ENCODE measurements around the gene DPYSL5. TPM values are rescaled to one million over a fixed set of nuclear protein-coding genes. Genes with fewer than 3 reads are reported as not detected.
A peak's percentile ranks its signal among the peaks of the same experiment; 100 is the strongest.

Gene DPYSL5
- total RNA-seq, 6 donors from 2014 or later: not detected

DNA sequence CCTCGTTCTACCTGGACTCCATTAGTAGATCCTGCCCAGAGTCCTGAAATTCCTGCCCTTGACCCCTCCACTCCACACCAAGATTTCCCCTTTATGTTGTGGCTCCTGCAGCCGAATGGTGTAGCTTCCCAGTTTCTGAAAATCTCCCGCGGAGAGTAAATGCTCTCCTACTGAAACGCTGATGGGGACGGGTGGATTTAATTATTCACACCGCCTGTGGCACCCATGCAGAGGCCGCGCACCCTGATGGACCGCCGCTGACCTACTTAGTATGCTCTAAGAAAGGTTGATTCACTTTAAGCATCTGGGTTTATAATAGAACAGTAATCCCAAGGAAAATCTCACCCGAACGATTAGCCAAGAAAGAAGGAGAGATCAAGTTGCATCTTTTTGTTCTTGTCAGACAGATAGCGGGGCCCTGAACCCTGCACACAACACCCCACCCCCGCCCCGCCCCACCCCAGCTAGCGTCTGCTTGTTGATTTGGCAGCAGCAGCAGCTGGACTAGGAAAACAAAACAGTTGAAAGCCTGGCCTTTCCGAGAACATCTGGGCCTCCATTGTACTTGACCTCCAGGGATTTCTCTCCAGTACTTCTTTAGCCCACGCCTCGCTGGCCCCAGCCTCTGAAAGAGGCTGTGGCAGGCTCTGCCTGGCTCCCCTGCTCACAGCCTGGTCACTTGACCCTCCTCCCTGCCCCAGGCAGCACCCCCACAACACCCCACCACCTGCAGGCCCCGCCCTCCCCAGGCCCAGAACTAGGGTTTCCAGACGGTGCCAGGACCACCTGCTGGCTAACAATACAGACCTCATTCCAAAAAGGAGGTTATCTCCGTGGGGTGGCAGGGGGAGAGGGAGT lies 53.6 kb downstream of the DPYSL5 start:
- H3K4me3 ChIP-seq: no peak overlapping the region
- no peaks in the 10 kb centered on the region for H3K36me3 ChIP-seq
- ATAC-seq (ENCODE audit: low FRiP score in 2 of 2) (peak in 1 of 2 donors; percentile 72), DNase-seq (peak; percentile 18 to 45)
- 53 to 60% methylated on average over 18 to 23 of the region's 23 CpGs for WGBS, 2 donors
- H3K4me1 ChIP-seq: no peaks in the 10 kb centered on the region
- H3K27ac ChIP-seq: no peak overlapping the region
- TF ChIP-seq EP300 (IDR thresholded peaks at IDR 0.05) (no peak), POLR2AphosphoS5 (IDR thresholded peaks at IDR 0.05) (no peak), POLR2A (IDR thresholded peaks at IDR 0.05) (no peak)
- TF ChIP-seq, protein P1, sequence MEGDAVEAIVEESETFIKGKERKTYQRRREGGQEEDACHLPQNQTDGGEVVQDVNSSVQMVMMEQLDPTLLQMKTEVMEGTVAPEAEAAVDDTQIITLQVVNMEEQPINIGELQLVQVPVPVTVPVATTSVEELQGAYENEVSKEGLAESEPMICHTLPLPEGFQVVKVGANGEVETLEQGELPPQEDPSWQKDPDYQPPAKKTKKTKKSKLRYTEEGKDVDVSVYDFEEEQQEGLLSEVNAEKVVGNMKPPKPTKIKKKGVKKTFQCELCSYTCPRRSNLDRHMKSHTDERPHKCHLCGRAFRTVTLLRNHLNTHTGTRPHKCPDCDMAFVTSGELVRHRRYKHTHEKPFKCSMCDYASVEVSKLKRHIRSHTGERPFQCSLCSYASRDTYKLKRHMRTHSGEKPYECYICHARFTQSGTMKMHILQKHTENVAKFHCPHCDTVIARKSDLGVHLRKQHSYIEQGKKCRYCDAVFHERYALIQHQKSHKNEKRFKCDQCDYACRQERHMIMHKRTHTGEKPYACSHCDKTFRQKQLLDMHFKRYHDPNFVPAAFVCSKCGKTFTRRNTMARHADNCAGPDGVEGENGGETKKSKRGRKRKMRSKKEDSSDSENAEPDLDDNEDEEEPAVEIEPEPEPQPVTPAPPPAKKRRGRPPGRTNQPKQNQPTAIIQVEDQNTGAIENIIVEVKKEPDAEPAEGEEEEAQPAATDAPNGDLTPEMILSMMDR (IDR thresholded peaks at IDR 0.05): no peak
- H3K27me3 ChIP-seq: no peaks in the 10 kb centered on the region
- no peaks in the 10 kb centered on the region for H3K9me3 ChIP-seq

DNA sequence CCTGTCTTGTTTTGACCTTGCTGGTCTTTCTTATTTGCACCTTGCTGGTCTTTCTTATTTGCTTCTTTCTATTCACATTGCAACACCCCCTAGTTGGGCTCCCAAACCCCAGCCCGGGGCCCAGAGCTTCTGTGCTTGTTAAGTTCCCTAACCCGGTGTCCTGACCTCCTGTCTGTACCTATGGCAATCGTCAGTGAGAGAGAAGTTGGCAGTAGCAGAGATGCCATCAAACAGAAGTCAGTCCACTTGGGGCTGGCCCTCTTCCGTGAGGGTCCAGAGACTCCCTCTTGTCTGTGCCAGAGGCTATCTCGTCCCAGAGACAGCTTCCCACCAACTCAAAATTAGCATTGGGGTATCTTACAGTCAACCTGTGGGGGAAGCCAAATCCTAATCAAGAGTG lies 55.7 kb downstream of the DPYSL5 start:
- no peaks in the 10 kb centered on the region for H3K36me3 ChIP-seq
- no peaks in the 10 kb centered on the region for H3K27me3 ChIP-seq
- H3K9me3 ChIP-seq: no peaks in the 10 kb centered on the region
- 85 to 88% methylated on average over 4 to 5 of the region's 5 CpGs for WGBS, 2 donors
- ATAC-seq (ENCODE audit: low FRiP score in 2 of 2): no peak
- H3K4me1 ChIP-seq: no peaks in the 10 kb centered on the region
- no peak for DNase-seq
- no peak overlapping the region for H3K27ac ChIP-seq
- H3K4me3 ChIP-seq: no peak overlapping the region
- no peak for TF ChIP-seq POLR2A (IDR thresholded peaks at IDR 0.05)
- TF ChIP-seq, protein P1 (IDR thresholded peaks at IDR 0.05): no peak
- no peak for TF ChIP-seq POLR2AphosphoS5 (IDR thresholded peaks at IDR 0.05)
- TF ChIP-seq EP300 (IDR thresholded peaks at IDR 0.05): no peak

DNA sequence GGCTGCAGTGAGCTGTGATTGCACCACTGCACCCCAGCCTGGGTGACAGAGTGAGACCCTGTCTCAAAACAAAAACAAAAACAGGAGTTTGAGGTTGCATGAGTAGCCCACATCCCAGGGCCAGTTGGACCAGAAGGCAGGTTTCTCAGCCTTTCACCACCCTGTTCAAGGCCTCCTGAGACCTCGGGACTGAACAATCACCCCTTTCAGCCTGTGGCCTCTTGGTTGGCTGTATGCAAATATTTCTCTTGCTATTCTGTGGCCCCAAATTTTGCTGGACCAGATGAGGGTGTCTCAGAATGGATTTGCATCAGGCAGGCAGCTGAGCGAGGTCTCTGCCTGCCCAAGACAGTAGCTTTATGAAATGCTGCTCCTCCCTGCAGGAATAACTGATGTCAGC lies 56.9 kb downstream of the DPYSL5 start:
- 83 to 84% methylated on average over 2 of the region's 2 CpGs for WGBS, 2 donors
- TF ChIP-seq EP300 (IDR thresholded peaks at IDR 0.05) (no peak), POLR2AphosphoS5 (IDR thresholded peaks at IDR 0.05) (no peak), POLR2A (IDR thresholded peaks at IDR 0.05) (no peak)
- TF ChIP-seq, protein P1 (IDR thresholded peaks at IDR 0.05): no peak
- no peak for ATAC-seq (ENCODE audit: low FRiP score in 2 of 2)

DNA sequence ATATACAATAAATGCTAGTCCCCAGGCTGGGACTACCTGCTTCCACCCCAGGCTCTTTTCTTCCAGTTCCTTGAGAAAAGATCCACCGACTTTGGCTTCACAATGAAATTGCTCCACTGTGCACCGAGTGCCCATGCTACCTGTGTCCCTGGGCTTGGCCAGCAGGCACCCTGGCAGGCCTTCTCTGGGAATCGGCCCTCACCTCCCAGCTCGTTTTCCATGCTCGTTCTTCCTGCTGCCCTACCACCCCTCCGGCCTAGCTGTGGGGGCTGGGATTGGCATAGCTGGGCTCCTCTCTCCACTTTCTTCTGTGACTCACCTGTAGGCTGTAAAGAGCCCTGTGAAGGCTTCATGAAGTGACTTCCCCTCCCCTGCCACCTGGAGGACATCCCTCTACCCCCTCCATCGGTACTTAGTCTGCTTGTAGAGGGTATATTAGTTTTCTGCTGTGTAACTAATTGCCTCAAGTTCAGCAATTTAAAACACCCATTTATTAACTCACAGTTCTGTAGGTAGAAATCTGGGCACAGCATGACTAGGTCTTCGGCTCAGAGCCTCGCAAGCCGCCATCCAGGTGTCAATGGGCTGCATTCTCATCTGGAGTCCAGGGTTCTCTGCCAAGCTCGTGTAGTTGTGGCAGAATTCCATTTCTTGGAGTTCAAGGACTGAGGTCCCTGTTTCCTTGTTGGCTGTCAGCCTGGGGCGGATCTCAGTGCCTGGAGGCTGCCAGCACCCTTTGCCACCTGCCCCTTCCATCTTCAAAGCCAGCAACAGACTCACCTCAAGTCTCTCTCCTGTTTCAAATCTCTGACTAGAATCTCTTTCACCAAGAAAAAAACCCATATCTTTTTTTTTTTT lies 57.6 kb downstream of the DPYSL5 start:
- DNase-seq: peak in 1 of 2 donors; percentile 1
- no peak for ATAC-seq (ENCODE audit: low FRiP score in 2 of 2)
- WGBS, 2 donors: 66 to 67% methylated on average over 11 to 12 of the region's 12 CpGs

More for the DNA sequence above, 56.9 kb downstream of the DPYSL5 start:
- no peaks in the 10 kb centered on the region for H3K9me3 ChIP-seq
- no peak overlapping the region for H3K27ac ChIP-seq
- H3K4me3 ChIP-seq: no peak overlapping the region
- no peaks in the 10 kb centered on the region for H3K4me1 ChIP-seq
- peak in 1 of 2 donors; percentile 3 for DNase-seq
- no peaks in the 10 kb centered on the region for H3K27me3 ChIP-seq
- no peaks in the 10 kb centered on the region for H3K36me3 ChIP-seq

More for the DNA sequence above, 57.6 kb downstream of the DPYSL5 start:
- TF ChIP-seq EP300 (IDR thresholded peaks at IDR 0.05) (no peak), POLR2AphosphoS5 (IDR thresholded peaks at IDR 0.05) (no peak), POLR2A (IDR thresholded peaks at IDR 0.05) (no peak)
- TF ChIP-seq, protein P1 (IDR thresholded peaks at IDR 0.05): no peak
- Histone ChIP-seq H3K36me3 (no peaks in the 10 kb centered on the region), H3K4me3 (no peak overlapping the region), H3K27me3 (no peaks in the 10 kb centered on the region), H3K27ac (no peak overlapping the region), H3K4me1 (no peaks in the 10 kb centered on the region), H3K9me3 (no peaks in the 10 kb centered on the region)
